Measurements from ENCODE around the gene IL17RA.

Gene IL17RA

GRCh38 chr22:17131686-17132085 is 46.9 kb downstream of the IL17RA start:
- DNase-seq (ENCODE audit: low read depth) = no peak
- TF ChIP-seq CTCF (IDR thresholded peaks at IDR 0.05; ENCODE audit: low read depth, low read length, missing control alignments) = no peak
- no peak overlapping the region for H3K4me3 ChIP-seq (ENCODE audit: low read depth, low read length)
- in situ Hi-C loops (cut with HindIII; ENCODE audit: low sequenced_read_pairs) = no loop called here

- DNase-seq (ENCODE audit: low read depth) = no peak
- no peak overlapping the region for H3K4me3 ChIP-seq (ENCODE audit: low read depth, low read length)
- TF ChIP-seq CTCF (IDR thresholded peaks at IDR 0.05; ENCODE audit: low read depth, low read length, missing control alignments) = no peak
- in situ Hi-C loops (cut with HindIII; ENCODE audit: low sequenced_read_pairs) = no loop called here
Measured at GRCh38 chr22:17132112-17132511, 47.3 kb downstream of the IL17RA start.

GRCh38 chr22:17133137-17133536 is 48.3 kb downstream of the IL17RA start:
- TF ChIP-seq CTCF (IDR thresholded peaks at IDR 0.05; ENCODE audit: low read depth, low read length, missing control alignments) = no peak
- DNase-seq (ENCODE audit: low read depth) = no peak

GRCh38 chr22:17135153-17135760 is 50.5 kb downstream of the IL17RA start:
- no peak for DNase-seq (ENCODE audit: low read depth)
- H3K4me3 ChIP-seq (ENCODE audit: low read depth, low read length) = no peak overlapping the region
- in situ Hi-C loops (cut with HindIII; ENCODE audit: low sequenced_read_pairs) = no loop called here
- no peak for TF ChIP-seq CTCF (IDR thresholded peaks at IDR 0.05; ENCODE audit: low read depth, low read length, missing control alignments)

More at GRCh38 chr22:17133137-17133536, 48.3 kb downstream of the IL17RA start:
- H3K4me3 ChIP-seq (ENCODE audit: low read depth, low read length) = no peak overlapping the region
- in situ Hi-C loops (cut with HindIII; ENCODE audit: low sequenced_read_pairs) = no loop called here

GRCh38 chr22:17137170-17137569 is 52.4 kb downstream of the IL17RA start:
- no peak overlapping the region for H3K4me3 ChIP-seq (ENCODE audit: low read depth, low read length)
- in situ Hi-C loops (cut with HindIII; ENCODE audit: low sequenced_read_pairs) = no loop called here
- DNase-seq (ENCODE audit: low read depth) = no peak
- TF ChIP-seq CTCF (IDR thresholded peaks at IDR 0.05; ENCODE audit: low read depth, low read length, missing control alignments) = no peak

GRCh38 chr22:17137861-17138425 is 53.1 kb downstream of the IL17RA start:
- TF ChIP-seq CTCF (IDR thresholded peaks at IDR 0.05; ENCODE audit: low read depth, low read length, missing control alignments) = no peak
- no peak for DNase-seq (ENCODE audit: low read depth)
- in situ Hi-C loops (cut with HindIII; ENCODE audit: low sequenced_read_pairs) = no loop called here
- no peak overlapping the region for H3K4me3 ChIP-seq (ENCODE audit: low read depth, low read length)
